SU-DHL-6 (cell line): ENCODE data around the gene MESD.

ENCODE experiments used
- EZH2phosphoT487 ChIP-seq: fragments of 200-600 bp; sonication (generic), shearing (Covaris generic); conservative IDR thresholded peaks from 2 replicates; pipeline ENCODE4 v1.6.1; 2018; ENCODE audit warnings: mild to moderate bottlenecking, antibody characterized with exemption, low read length, moderate library complexity, mixed read lengths
- TF ChIP-seq, protein P1 (sequence below): fragments of 200-600 bp; sonication (generic); IDR thresholded peaks from one replicate; pipeline ENCODE4 v1.5.1; 2017; ENCODE audit warnings: antibody characterized with exemption, mild to moderate bottlenecking, low read length, moderate library complexity; ENCODE audit not compliant: insufficient read depth, poor library complexity, severe bottlenecking

DNA sequence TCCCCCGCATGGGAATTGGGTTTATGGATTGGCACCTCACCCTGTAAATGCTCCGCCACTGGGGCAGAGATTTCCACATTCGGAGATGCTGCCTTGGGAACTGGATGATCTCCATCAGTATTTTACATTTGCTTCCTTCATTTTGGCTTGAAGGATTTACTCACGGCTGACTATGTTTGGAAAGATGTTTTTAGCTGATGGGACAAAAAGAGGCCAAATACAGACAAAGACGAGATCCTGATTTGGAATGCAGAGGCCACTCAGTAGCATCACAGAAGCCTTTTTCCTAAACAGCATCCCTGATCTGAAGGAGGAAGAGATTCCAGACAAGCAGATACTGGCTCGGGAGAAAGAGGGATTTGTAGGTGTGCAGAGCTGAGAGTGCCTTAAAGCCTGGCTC lies 76.9 kb downstream of the MESD start:
- TF ChIP-seq EZH2phosphoT487 = no peak
- TF ChIP-seq, protein P1, sequence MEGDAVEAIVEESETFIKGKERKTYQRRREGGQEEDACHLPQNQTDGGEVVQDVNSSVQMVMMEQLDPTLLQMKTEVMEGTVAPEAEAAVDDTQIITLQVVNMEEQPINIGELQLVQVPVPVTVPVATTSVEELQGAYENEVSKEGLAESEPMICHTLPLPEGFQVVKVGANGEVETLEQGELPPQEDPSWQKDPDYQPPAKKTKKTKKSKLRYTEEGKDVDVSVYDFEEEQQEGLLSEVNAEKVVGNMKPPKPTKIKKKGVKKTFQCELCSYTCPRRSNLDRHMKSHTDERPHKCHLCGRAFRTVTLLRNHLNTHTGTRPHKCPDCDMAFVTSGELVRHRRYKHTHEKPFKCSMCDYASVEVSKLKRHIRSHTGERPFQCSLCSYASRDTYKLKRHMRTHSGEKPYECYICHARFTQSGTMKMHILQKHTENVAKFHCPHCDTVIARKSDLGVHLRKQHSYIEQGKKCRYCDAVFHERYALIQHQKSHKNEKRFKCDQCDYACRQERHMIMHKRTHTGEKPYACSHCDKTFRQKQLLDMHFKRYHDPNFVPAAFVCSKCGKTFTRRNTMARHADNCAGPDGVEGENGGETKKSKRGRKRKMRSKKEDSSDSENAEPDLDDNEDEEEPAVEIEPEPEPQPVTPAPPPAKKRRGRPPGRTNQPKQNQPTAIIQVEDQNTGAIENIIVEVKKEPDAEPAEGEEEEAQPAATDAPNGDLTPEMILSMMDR = no peak
